ENCODE measurements around the gene GRK6.
"Not testable (repeated sequence)": the region's sequence is repeated elsewhere in the genome, so short reads cannot be mapped to it uniquely, and the experiment has no call there.

Gene GRK6

DNA sequence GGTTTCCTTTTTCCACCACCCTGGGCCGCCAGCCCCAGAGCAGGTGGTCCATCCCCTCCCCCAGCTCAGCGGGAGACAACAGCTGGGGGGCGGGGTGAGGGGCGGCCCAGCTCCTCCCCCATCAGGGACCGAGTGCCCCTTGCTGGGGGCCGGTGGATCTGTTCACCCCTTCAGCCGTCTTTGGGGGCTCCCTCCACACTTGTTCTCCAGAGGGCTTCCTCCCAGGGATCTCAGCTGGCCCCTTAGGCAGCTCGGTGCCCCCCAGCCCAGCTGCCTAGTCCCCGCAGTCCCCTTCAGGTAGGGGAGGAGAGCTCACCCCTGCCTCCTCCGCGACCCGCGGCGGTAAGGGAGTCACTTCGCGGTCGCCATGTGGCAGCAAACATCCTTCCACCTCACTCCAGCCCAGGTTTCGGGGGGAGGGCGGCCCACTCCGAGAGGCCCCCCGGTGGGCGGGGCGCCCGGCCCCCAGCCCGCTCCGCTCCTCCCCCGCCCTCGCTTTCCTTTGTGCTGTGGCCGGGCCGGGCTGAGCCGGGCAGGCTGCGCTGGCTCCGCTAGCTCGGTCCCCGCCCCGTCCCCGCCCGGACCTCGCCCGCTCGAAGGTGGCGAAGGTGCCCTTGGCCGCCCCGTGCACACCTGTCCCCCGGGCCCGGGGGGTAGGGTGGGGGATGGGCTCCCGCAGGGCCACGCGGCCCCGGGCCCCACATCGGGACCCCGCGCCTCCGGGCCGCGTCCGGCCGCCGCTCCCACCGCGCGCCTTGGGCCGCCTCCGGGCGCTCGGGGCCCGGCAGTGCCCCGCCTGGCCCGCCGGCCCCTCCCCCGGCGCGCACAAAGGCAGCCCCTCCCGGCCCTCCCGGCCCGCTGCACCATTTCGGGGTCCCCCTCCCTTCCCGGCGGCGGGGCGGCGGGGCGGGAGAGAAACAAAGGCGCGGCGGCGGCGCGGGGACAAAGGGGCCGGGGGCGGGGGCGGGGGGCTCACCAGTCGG is 46.3 kb downstream of the GRK6 start:
- peak; percentile 72 for DNase-seq

- peak; percentile 74 for DNase-seq
These were observed 47.0 kb downstream of the GRK6 start, which contains the start of gene DBN1 for GRCh38 chr5:177473443-177474001. Gene DBN1, minus strand, starts transcription at chr5:177473634. Its CDS starts 113 bp downstream, at chr5:177473521.

- DNase-seq: no peak
These were observed 47.6 kb downstream of the GRK6 start for GRCh38 chr5:177474002-177474476.

- DNase-seq: no peak
These were observed 48.5 kb downstream of the GRK6 start for GRCh38 chr5:177474846-177475562.

DNA sequence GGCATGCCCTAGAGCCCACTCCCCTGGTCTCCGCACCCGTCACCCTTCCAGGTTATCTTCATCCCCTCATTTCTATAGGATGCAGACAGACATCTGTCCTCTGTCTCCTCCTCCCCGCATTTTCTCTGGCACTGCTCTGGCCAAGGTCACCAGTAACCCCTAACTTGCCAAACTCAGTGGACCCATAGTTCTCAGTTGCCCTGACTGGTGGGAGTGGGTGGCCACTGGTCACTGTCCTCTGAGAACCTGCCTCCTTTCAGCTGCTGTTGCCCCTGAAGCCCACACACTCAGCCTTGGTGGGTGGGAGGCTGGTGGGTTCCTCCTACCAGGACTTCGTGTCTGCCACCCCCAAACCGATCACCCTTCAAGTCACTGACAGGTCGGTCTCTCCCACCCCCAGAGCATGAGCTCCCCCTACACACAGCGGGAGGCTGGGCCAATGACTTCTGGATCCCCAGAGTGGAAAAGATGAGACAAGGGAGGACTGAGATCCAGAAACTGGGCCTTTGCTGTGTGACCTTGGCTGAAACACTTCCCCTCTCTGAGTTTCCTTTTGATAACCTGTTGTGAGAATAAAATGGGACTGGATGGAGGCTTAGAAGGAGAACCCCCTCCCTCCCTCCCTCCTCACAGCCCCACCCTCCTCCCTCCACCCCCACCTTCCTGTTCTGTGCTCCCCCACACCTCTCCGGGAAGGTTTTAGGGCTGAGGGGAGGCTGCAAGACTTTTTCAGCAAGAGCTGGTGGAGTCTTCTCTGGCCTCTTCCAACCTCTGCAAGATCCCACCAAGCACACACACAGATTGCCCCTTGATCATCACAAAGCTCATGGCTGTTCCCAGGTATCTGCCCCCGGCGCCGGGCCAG is 49.3 kb downstream of the GRK6 start:
- DNase-seq: no peak

GRCh38 chr5:177476531-177477233 is 50.2 kb downstream of the GRK6 start:
- no peak for DNase-seq

- DNase-seq: peak; percentile 36
These were observed 51.4 kb downstream of the GRK6 start for GRCh38 chr5:177477701-177478477.

- peak; percentile 68 for DNase-seq
These were observed 52.5 kb downstream of the GRK6 start for GRCh38 chr5:177478711-177479646.

GRCh38 chr5:177479774-177480173 is 53.3 kb downstream of the GRK6 start:
- DNase-seq: no peak

DNA sequence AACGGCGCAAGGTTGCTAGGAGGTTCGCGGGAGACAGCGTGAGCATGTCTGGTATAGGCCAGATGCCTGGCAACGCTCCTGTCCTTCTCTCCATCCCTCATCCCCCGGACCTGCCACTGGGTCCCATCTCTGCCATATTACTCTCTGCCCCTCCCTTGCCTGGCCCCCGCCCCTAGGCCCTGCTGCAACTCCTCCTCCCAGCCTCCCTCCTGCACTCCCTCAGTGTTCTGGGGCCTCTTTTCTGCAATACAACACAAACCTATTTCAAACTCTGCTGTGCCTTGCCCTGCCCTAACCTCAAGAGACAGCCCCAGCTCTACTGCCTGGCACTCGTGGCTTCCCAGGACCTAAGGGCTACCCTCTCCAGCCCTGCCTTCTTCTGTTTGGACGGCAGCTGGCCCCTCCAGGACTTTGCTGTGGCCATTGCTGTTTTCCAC is 55.9 kb downstream of the GRK6 start:
- no peak for DNase-seq

DNA sequence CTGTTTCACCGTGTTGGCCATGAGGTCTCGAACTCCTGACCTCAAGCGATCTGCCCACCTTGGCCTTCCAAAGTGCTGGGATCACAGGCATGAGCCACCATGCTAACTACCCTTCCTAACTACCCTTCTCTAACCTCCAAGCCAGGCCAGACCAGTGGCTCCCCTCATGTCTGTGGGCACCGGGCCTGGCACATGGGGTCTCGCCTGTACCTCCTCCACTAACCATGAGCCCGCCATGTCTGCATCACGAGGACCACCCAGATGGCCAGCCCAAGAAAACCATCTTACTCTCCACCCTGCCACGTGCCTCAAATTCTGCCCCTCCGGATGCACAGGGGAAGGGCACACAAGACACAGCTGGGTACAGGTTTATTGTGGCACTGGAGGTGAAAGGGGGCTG is 56.6 kb downstream of the GRK6 start:
- no peak for DNase-seq

- DNase-seq: no peak
These were observed 57.8 kb downstream of the GRK6 start for GRCh38 chr5:177483994-177484901.

DNA sequence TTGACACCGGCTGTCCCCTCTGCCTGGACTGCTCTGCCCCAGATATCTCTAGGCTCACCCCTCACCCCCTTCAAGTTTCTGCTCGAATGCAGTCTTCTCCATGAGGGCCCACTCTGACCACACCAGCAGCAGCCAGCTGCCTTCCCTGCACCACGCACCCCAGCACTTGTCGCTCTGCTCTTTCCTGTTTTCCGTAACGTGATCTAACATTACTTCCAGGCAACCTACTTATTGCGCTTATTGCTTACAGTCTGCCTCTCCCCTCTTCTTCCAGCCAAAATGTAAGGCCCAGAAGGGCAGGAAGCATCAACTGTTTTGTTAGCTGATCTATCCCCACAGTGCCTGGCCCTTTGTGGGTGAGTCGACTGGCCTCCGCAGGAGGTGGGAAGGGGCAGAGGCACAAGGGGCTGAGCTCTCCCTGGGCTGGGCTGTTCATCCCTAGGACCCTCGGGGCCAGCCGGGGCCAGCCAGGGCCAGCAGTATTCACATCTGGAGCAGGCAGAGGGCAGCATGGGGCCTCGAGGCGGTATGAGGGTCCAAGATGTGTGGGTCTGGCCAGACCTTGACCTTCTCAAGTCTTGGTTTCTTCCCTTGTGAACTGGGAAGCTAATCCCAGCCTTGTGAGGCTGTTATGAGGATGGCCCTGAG is 58.5 kb downstream of the GRK6 start:
- DNase-seq: no peak

GRCh38 chr5:177485753-177486152 is 59.3 kb downstream of the GRK6 start:
- DNase-seq: not testable (repeated sequence)

DNA sequence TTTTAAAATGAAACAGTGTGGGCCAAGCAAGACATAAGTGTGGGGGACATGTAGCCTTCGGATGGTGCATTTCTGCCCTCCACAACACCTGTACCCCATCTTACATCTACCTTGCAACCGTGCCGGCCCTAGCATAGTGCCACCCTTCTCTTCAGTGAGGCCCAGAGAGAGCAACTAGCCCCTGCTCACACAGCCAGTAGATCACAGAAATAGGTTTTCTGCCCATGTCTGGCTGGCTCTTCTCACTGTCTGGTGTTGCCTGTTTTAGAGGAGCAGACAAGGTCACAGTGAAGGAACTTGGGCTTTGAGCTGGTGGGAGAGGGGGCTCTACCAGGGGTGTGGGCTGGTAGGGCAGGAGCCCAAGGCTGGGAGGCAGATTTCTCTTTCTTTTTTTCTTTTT is 59.8 kb downstream of the GRK6 start:
- DNase-seq: no peak

DNA sequence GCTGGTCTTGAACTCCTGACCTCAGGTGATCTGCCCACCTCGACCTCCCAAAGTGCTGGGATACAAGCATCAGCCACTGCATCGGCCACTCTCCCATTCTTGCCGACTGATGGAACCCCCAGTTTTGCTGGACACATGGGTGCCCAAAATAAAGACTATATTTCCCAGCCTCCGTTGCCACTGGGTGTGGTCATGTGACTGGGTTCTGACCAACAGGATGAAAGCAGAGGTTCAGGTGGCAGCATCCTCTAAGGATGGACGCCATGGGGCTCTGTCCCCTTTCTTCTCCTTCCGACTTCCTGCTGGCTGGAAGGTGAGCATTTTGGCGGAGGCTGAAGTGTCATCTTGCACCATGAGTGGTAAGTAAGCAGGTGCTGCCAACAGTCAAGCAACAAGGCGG is 60.7 kb downstream of the GRK6 start:
- no peak for DNase-seq

- DNase-seq: no peak
These were observed 61.5 kb downstream of the GRK6 start for GRCh38 chr5:177487975-177488374.

DNA sequence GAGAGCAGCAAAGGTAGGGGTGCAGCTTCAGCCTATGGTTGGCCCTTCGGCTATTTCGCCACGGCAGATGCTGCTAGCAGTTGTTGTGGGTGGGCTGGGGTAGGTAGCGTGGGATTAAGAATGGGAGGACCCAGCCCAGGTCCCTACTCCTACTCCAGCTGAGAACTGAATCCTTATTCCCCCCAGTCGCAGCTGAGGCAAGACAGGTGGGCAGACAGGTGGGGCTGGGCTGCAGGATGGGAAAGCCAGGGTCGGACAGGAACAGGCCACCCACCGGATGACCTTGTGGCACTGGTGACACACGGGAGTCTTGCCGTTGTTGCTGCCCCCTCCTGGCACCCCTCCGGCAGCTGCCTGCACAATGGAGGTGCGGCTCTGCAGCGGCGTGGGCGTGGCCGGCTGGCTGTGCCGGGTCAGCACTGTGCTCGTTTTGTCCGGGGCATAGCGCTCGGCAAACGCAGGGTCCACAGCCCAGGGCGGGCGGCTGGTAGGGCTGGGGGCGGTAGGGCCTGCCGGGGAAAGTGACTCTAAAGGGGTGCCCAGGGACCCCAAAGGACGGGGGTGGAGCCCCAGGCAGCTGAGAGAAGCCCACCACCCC is 62.7 kb downstream of the GRK6 start:
- DNase-seq: no peak

All from DMS53 (cell line).